Stimulated activated naive CD8-positive, alpha-beta T cell treated with anti-CD3 and anti-CD28 coated beads, Interleukin-15, Interleukin-2, amounts not matched to agents 100 U/mL and 50 U/mL, for 24 hours (primary cell): ENCODE measurements around the gene EIF2AK3.
"Not testable (repeated sequence)": the region's sequence is repeated elsewhere in the genome, so short reads cannot be mapped to it uniquely, and the experiment has no call there.

ENCODE experiments used
- ATAC-seq: fragments of 150-1000 bp; cut with Tn5 transposase; one replicate; pipeline ENCODE4 v1.10.0; 2021
- DNase-seq: peaks from one replicate; pipeline ENCODE4 v3.0.0; 2021

EIF2AK3 gene

GRCh38 chr2:88636026-88636425 is 8.8 kb upstream of the EIF2AK3 start:
- ATAC-seq = no peak
- DNase-seq = no peak

GRCh38 chr2:88632569-88632968 is 5.3 kb upstream of the EIF2AK3 start:
- no peak for ATAC-seq
- DNase-seq = no peak

- ATAC-seq (no peak), DNase-seq (no peak)
Observed at GRCh38 chr2:88628571-88628939, 1.3 kb upstream of the EIF2AK3 start.

DNA sequence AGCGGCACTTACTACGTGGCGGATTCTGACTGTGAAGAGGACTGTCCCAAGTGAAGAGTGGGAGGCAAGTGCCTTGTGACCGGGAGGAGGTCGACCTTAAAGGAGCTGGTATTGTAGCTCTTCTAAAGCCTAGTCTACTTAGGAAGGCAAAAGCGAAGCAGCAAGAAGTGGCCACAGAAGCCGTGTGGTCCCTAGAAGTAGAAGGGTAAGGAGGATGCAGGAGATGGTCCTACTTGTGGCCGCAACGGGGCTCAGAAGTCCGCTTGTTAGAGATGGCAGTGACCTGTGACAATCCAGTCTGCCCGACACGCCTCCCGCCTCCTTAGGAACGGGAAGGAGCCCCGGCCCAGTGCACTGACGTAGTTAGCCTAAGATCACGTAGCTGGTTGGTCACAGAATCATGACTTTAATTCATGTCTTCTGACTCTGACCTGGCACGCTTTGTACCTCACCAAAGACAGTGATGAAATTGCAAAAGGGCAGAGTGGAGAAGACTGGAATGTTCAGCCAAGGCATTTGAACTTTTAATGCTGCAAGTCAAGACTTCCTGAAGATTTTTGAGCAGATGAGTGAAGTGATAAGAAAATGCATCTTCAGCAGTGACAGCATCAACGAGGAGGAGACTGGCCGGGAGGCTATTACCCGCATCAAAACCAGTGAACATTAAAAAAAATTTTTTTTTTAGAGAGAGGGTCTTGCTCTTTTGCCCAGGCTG is 749 bp upstream of the EIF2AK3 start:
- DNase-seq (peak; percentile 86), ATAC-seq (peak; percentile 65)

GRCh38 chr2:88626171-88627054 is 851 bp downstream of the EIF2AK3 start:
- ATAC-seq (no peak), DNase-seq (peak; percentile 61)

GRCh38 chr2:88624477-88624876 is 2.8 kb downstream of the EIF2AK3 start:
- DNase-seq = no peak
- no peak for ATAC-seq

GRCh38 chr2:88623831-88624465 is 3.3 kb downstream of the EIF2AK3 start:
- ATAC-seq, DNase-seq: not testable (repeated sequence)

DNA sequence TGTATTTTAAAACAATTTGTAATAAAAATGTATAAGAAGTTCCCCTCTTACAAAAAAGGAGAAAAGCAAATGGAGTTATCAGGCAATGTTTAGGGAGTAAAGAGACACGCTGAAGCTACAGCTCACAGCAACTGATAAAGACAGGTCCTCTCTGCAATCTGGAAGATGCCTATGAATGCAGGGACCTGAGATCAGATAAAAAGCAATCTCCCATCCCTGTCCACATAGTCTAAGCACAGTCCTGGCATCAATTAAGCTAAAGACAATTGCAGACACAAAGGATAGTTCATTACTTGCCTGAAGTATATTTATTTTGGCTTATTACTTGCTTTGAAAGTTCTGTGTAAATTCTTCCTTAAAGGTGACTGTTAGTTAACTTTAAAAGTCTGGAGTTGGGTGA is 5.0 kb downstream of the EIF2AK3 start:
- ATAC-seq = no peak
- no peak for DNase-seq

GRCh38 chr2:88621432-88621831 is 5.8 kb downstream of the EIF2AK3 start:
- DNase-seq = no peak
- ATAC-seq = no peak

DNA sequence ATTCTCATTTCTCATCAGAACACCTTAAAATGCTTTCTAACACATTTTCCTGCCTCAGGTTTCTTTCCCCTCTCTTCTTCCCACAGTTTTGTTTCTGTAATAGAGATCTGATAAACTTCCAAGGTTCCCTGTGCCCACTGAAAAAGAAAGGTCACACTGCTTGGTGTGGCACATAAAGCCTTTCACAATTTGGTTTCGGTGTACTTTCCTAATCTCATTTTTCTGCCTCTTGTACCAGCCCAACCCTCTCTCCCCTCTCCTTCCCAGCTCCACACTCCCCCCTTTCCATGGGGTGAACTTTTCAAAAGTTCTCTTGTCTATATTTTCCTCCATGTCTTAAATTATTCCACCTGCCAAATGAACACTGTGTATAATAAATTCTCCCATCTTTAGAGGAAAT is 7.2 kb downstream of the EIF2AK3 start:
- DNase-seq = no peak
- no peak for ATAC-seq

GRCh38 chr2:88615822-88616221 is 11.4 kb downstream of the EIF2AK3 start:
- no peak for DNase-seq

DNA sequence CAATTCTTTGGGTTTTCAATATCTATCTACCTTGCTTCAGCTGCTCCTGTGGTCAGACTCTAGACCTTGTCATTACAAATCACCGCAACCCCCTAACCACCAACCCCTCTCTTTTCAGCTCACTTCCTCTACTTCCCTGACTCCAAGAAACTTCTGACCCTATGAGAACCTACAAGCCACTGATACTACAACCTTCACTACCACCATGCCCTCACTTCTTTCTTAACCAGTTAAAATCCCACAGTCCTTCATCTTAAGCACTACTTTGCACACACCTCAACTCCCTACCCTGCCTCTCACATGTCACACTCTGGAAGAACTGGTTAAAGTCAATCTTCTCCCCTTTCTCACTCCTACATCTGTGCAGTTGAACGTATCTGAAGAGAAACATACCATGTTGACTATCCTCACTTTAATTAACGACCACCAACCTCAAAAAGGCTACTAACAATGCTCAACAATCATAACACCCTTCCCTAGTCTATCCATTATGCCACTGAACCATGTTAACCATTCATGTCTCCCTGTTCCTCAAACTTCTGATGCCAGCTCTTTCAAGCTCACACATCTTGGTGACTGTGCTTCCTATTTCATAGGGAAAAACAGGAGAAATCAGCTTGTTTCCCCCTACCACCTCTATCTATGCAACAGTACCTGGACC is 12.6 kb downstream of the EIF2AK3 start:
- DNase-seq = no peak
- ATAC-seq = no peak

More at GRCh38 chr2:88615822-88616221, 11.4 kb downstream of the EIF2AK3 start:
- ATAC-seq = no peak

GRCh38 chr2:88613921-88614320 is 13.3 kb downstream of the EIF2AK3 start:
- no peak for ATAC-seq
- DNase-seq = no peak

DNA sequence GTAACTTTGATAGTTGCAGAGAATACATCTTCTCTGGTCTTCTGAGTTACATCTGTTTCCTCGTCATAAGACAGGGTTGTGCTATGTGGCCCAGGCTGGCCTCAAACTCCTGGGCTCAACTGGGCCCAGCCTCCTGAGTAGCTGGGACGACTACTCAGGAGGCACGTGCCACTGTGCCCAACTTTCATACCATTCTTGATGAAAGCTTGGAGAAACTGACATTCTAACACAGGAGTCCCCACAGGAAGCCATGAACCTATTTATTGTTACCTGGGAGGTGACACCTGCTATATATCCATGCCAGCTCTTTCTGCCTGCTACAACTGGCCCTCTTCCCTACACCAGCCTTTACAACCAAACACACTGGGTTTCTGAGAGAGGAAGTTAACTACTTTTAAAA is 19.1 kb downstream of the EIF2AK3 start:
- ATAC-seq (no peak), DNase-seq (no peak)

- no peak for ATAC-seq
- no peak for DNase-seq
Observed at GRCh38 chr2:88607416-88607815, 19.8 kb downstream of the EIF2AK3 start.

- no peak for ATAC-seq
- no peak for DNase-seq
Observed at GRCh38 chr2:88606371-88607030, 20.8 kb downstream of the EIF2AK3 start.

- ATAC-seq (no peak), DNase-seq (no peak)
Observed at GRCh38 chr2:88603146-88603545, 24.1 kb downstream of the EIF2AK3 start.

- no peak for ATAC-seq
- DNase-seq = no peak
Observed at GRCh38 chr2:88602022-88602421, 25.2 kb downstream of the EIF2AK3 start.

GRCh38 chr2:88601286-88601685 is 26.0 kb downstream of the EIF2AK3 start:
- no peak for ATAC-seq
- DNase-seq = no peak

DNA sequence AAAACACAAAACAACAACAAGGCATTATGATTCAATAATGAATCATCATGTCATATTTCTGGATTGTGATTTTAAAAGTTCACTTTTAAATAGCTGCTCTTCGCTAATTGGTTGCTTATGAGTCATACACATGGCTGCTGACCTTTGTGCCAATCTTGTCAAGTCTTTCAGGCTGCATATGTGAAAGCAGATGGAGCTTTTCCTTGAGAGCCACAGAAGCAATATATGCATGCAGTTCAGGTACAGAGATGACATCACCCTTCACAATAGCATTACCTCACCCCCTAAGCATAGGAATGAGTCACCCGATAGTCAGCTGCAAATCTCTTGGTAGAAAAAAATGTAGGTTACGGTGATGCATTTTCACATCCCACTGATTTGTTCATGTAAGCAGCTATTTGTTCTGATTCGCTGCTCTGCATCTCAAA is 27.2 kb downstream of the EIF2AK3 start:
- ATAC-seq (peak; percentile 100), DNase-seq (peak; percentile 35)

DNA sequence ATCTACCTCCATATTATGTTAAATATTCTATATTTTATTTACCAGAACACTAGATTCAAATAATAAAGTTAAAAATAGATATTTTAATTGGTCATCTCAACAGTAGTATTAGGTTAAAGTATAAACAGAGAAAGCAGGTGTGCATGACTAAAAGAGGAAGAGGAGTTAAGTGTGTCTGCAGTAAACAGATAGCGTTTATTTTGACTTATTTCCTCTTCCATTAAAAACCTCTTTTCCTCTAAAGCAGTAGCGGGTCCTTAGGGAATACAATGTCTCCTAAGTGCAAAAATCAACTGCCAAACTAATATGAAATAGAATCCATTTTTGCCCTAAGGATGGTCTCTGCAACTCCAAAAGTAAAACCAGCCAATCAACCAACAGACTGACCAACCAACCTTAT is 27.7 kb downstream of the EIF2AK3 start:
- ATAC-seq (no peak), DNase-seq (no peak)

- ATAC-seq = no peak
Observed at GRCh38 chr2:88597168-88597567, 30.1 kb downstream of the EIF2AK3 start.

More at GRCh38 chr2:88597168-88597567, 30.1 kb downstream of the EIF2AK3 start:
- DNase-seq = no peak
